22Rv1 (cell line): ENCODE results near the gene TBC1D22A.

Experiments
- CTCF ChIP-seq: fragments of 450-650 bp; IDR thresholded peaks from 2 replicates; pipeline ENCODE4 v1.5.1; 2017; ENCODE audit warnings: mild to moderate bottlenecking
- ZFX ChIP-seq: fragments of 450-650 bp; IDR thresholded peaks from 2 replicates; pipeline ENCODE4 v1.6.1; 2017; ENCODE audit warnings: antibody characterized with exemption, borderline replicate concordance

GRCh38 chr22:47169801-47170140 lies 407.3 kb downstream of the TBC1D22A start:
- TF ChIP-seq CTCF (no peak; the same call in 1 of the 2 replicates), ZFX (no peak)
